Astrocyte (in vitro differentiated cells and primary cell): ENCODE measurements around the gene WASHC4. TPM values are rescaled to one million over a fixed set of nuclear protein-coding genes. Genes with fewer than 3 reads are reported as not detected.
A peak's percentile ranks its signal among the peaks of the same experiment; 100 is the strongest.

Experiments used
- DNase-seq: peaks from one replicate; pipeline ENCODE4 v3.0.0-alpha.2; 2010; ENCODE audit warnings: low read depth
- FAIRE-seq: peaks from 2 replicates; lab custom pipeline; 2011; peaks lifted over from hg19 to GRCh38; lab: Jason Lieb, UNC
- H2AFZ ChIP-seq: 2 replicates; pipeline ENCODE4 v1.6.0; 2012; ENCODE audit warnings: low read depth, low read length, inconsistent platforms
- H3K27ac ChIP-seq: 2 replicates; pipeline ENCODE4 v1.5.1; 2011; ENCODE audit warnings: low read depth, low read length, inconsistent platforms
- H3K27me3 ChIP-seq: 2 replicates; pipeline ENCODE4 v1.6.0; 2011; ENCODE audit warnings: low read length, inconsistent platforms; ENCODE audit not compliant: insufficient read depth
- H3K36me3 ChIP-seq: 2 replicates; pipeline ENCODE4 v1.5.1; 2011; ENCODE audit warnings: low read length, inconsistent platforms; ENCODE audit not compliant: insufficient read depth
- H3K4me1 ChIP-seq: 2 replicates; pipeline ENCODE4 v1.5.1; 2011; ENCODE audit warnings: low read length, inconsistent platforms; ENCODE audit not compliant: insufficient read depth
- H3K4me2 ChIP-seq: 2 replicates; pipeline ENCODE4 v1.6.0; 2012; ENCODE audit warnings: low read length, inconsistent platforms
- H3K4me3 ChIP-seq: 2 replicates; pipeline ENCODE4 v1.5.1; 2011; ENCODE audit warnings: low read depth, mild to moderate bottlenecking, low read length, inconsistent platforms; ENCODE audit not compliant: insufficient read depth
- H3K79me2 ChIP-seq: 2 replicates; pipeline ENCODE4 v1.6.0; 2012; ENCODE audit warnings: mild to moderate bottlenecking, low read length, inconsistent platforms; ENCODE audit not compliant: insufficient read depth
- H3K9ac ChIP-seq: 2 replicates; pipeline ENCODE4 v1.6.0; 2012; ENCODE audit warnings: mild to moderate bottlenecking, low read length, inconsistent platforms
- H3K9me3 ChIP-seq: 2 replicates; pipeline ENCODE4 v1.5.1; 2012; ENCODE audit warnings: low read depth, mild to moderate bottlenecking, low read length, inconsistent platforms; ENCODE audit not compliant: insufficient read depth
- H4K20me1 ChIP-seq: 2 replicates; pipeline ENCODE4 v1.6.0; 2012; ENCODE audit warnings: low read length, inconsistent platforms; ENCODE audit not compliant: insufficient read depth
- H3K27ac Mint-ChIP-seq: one replicate; pipeline ENCODE4 v1.8.0; 2021; ENCODE audit warnings: mild to moderate bottlenecking, mixed read lengths; ENCODE audit not compliant: unreplicated experiment
- H3K27me3 Mint-ChIP-seq: one replicate; pipeline ENCODE4 v1.8.0; 2021; ENCODE audit warnings: low read depth, mixed read lengths; ENCODE audit not compliant: unreplicated experiment
- H3K36me3 Mint-ChIP-seq: one replicate; pipeline ENCODE4 v1.8.0; 2021; ENCODE audit warnings: low read depth, mixed read lengths; ENCODE audit not compliant: unreplicated experiment
- H3K4me1 Mint-ChIP-seq: one replicate; pipeline ENCODE4 v1.8.0; 2021; ENCODE audit warnings: low read depth, mixed read lengths; ENCODE audit not compliant: unreplicated experiment
- H3K4me3 Mint-ChIP-seq: one replicate; pipeline ENCODE4 v1.8.0; 2021; ENCODE audit warnings: mild to moderate bottlenecking, moderate library complexity, mixed read lengths; ENCODE audit not compliant: unreplicated experiment
- H3K9me3 Mint-ChIP-seq: one replicate; pipeline ENCODE4 v1.8.0; 2021; ENCODE audit warnings: mild to moderate bottlenecking, mixed read lengths; ENCODE audit not compliant: unreplicated experiment
- CTCF ChIP-seq: IDR thresholded peaks from 2 replicates; pipeline ENCODE4 v1.5.1; 2011; ENCODE audit warnings: low read depth, mild to moderate bottlenecking, inconsistent platforms, low read length, moderate library complexity; ENCODE audit not compliant: insufficient read depth
- EZH2 ChIP-seq: IDR thresholded peaks from 2 replicates; pipeline ENCODE4 v1.6.1; 2012; ENCODE audit warnings: mild to moderate bottlenecking, low read length, inconsistent platforms; ENCODE audit not compliant: insufficient read depth
- total RNA-seq: library from RNA; stranded (reverse); gene quantifications from 2 replicates; pipeline ENCODE4 v1.2.1, GENCODE V29; 2021

The WASHC4 gene
- total RNA-seq, 1 donor from 2014 or later: 51.1 TPM

- Histone ChIP-seq H2AFZ (no peak overlapping the region), H3K4me1 (no peaks in the 10 kb centered on the region), H3K27me3 (no peaks in the 10 kb centered on the region), H3K79me2 (no peaks in the 10 kb centered on the region), H3K4me2 (no peak overlapping the region), H4K20me1 (peaks cover 4% of the 10 kb centered on the region), H3K27ac (no peak overlapping the region), H3K4me3 (no peak overlapping the region), H3K36me3 (peaks cover 62% of the 10 kb centered on the region), H3K9me3 (no peaks in the 10 kb centered on the region), H3K9ac (no peak overlapping the region)
- DNase-seq: no peak
- no peak for FAIRE-seq
- no peak overlapping the region for H3K4me3 Mint-ChIP-seq
- H3K27me3 Mint-ChIP-seq: no peaks in the 10 kb centered on the region
- H3K4me1 Mint-ChIP-seq: peaks cover 4% of the 10 kb centered on the region
- TF ChIP-seq EZH2 (no peak), CTCF (no peak)
- H3K9me3 Mint-ChIP-seq: no peaks in the 10 kb centered on the region
- no peak overlapping the region for H3K27ac Mint-ChIP-seq
- peaks cover 12% of the 10 kb centered on the region for H3K36me3 Mint-ChIP-seq
Measured at GRCh38 chr12:105162174-105162573, 54.6 kb downstream of the WASHC4 start.

- H3K27me3 ChIP-seq: no peaks in the 10 kb centered on the region
- H3K36me3 ChIP-seq: peaks cover 54% of the 10 kb centered on the region
- no peaks in the 10 kb centered on the region for H3K9me3 ChIP-seq
- H4K20me1 ChIP-seq: peaks cover 4% of the 10 kb centered on the region
- no peak overlapping the region for H3K27ac ChIP-seq
- no peaks in the 10 kb centered on the region for H3K79me2 ChIP-seq
- Mint-ChIP-seq H3K36me3 (peaks cover 8% of the 10 kb centered on the region), H3K27ac (no peak overlapping the region), H3K27me3 (no peaks in the 10 kb centered on the region), H3K4me1 (peaks cover 4% of the 10 kb centered on the region), H3K4me3 (no peak overlapping the region), H3K9me3 (no peaks in the 10 kb centered on the region)
- H3K4me2 ChIP-seq: no peak overlapping the region
- H3K4me1 ChIP-seq: no peaks in the 10 kb centered on the region
- H2AFZ ChIP-seq: no peak overlapping the region
- H3K9ac ChIP-seq: no peak overlapping the region
- H3K4me3 ChIP-seq: no peak overlapping the region
- TF ChIP-seq EZH2 (no peak), CTCF (no peak)
- DNase-seq: peak; percentile 32
- FAIRE-seq: no peak
Measured at GRCh38 chr12:105164068-105164467, 56.5 kb downstream of the WASHC4 start.

DNA sequence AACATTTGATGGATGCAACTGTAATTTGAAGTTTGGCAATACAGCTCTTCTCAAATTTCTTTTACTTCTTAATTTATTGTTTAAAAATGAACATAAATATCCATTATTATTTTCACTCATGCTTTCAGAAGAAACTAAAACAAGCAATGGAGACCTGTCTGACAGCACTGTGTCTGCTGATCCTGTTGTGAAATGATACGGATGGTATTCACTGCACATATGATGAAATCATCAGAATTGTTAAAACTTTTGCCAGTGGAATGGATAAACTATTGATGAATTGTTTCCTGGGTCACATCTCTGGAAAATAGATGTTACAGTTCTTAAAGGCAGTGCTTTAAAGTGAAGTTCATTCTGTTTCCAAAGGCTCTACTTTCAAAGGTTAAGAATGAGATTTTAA is 59.2 kb downstream of the WASHC4 start:
- Histone ChIP-seq H4K20me1 (no peaks in the 10 kb centered on the region), H3K27me3 (no peaks in the 10 kb centered on the region), H3K4me2 (no peak overlapping the region), H3K36me3 (peaks cover 44% of the 10 kb centered on the region), H3K9ac (no peak overlapping the region), H3K79me2 (no peaks in the 10 kb centered on the region), H3K9me3 (no peaks in the 10 kb centered on the region), H3K27ac (no peak overlapping the region), H3K4me3 (no peak overlapping the region), H3K4me1 (no peaks in the 10 kb centered on the region), H2AFZ (no peak overlapping the region)
- Mint-ChIP-seq H3K4me3 (no peak overlapping the region), H3K4me1 (peaks cover 4% of the 10 kb centered on the region), H3K36me3 (peaks cover 15% of the 10 kb centered on the region), H3K27me3 (no peaks in the 10 kb centered on the region), H3K27ac (no peak overlapping the region), H3K9me3 (no peaks in the 10 kb centered on the region)
- DNase-seq (no peak), FAIRE-seq (no peak)
- TF ChIP-seq EZH2: no peak
- TF ChIP-seq CTCF: no peak
